ENCODE data around the gene PLA2G4D.

DNA sequence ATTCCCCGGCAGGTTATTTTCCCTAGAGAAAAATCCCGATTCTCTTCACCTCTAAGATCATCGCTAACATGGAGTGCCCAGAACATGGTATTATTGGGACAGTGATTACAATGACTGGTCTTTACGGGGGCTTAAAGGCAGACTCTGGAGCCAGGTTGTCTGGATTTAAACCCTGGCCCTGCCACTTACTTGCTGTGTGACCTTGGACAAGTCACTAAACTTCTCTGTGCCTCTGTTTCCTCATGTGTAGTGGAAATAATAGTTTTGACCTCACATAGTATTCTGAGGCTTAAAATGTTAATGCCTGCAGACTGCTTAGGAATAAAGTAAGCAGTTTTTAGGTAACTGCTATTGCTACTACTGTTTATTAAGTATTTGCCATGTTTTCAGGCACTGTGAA, 4.4 kb downstream of the PLA2G4D start:
- TF ChIP-seq, protein P1, sequence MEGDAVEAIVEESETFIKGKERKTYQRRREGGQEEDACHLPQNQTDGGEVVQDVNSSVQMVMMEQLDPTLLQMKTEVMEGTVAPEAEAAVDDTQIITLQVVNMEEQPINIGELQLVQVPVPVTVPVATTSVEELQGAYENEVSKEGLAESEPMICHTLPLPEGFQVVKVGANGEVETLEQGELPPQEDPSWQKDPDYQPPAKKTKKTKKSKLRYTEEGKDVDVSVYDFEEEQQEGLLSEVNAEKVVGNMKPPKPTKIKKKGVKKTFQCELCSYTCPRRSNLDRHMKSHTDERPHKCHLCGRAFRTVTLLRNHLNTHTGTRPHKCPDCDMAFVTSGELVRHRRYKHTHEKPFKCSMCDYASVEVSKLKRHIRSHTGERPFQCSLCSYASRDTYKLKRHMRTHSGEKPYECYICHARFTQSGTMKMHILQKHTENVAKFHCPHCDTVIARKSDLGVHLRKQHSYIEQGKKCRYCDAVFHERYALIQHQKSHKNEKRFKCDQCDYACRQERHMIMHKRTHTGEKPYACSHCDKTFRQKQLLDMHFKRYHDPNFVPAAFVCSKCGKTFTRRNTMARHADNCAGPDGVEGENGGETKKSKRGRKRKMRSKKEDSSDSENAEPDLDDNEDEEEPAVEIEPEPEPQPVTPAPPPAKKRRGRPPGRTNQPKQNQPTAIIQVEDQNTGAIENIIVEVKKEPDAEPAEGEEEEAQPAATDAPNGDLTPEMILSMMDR (IDR thresholded peaks at IDR 0.05; ENCODE audit: low read length), result no peak
- no peak for TF ChIP-seq EZH2 (optimal IDR thresholded peaks at IDR 0.05; ENCODE audit: low read depth, low read length)
- no peak for TF ChIP-seq EZH2phosphoT487 (IDR thresholded peaks at IDR 0.05; ENCODE audit: low read length)
